Measurements from ENCODE around the gene HOXC9.

Gene HOXC9

DNA sequence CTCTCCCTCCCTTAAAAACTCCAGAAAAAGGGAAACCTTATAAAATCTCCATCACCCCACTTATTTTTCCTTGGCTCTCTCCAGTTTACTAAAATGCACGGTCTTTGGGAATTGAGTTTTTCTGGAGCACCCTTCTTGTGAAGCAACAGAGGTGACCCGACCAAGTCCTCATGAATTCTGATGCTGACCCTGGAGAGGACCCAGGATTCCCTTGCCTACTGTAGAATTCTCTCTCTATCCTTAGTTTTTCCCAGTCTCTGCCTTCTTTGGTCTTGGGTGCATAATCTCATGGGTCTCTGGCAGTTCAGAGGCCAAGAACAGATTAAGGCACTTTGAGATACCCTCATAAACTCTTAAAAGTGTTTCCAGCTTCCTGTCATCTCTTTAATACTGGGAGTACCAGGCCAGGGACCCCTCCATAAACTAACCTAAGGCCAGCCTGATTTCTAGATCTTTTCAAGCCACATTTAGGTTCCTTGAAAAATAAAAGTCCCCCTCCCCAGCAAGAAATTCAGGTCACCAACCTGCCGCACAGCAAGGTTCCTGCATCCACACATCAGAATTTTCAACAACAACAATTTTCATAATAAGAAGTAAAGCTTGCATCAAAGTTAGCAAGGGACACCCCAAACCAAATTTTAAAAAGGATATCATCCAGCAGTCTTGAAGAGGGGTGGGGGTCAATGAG, 48.6 kb downstream of the HOXC9 start:
- in situ Hi-C loops (cut with HindIII; ENCODE audit: low pct_ligation_motif_present, low sequenced_read_pairs): no loop called here
- H3K27ac ChIP-seq: no peak overlapping the region
- no peak for DNase-seq
- TF ChIP-seq, protein P1, sequence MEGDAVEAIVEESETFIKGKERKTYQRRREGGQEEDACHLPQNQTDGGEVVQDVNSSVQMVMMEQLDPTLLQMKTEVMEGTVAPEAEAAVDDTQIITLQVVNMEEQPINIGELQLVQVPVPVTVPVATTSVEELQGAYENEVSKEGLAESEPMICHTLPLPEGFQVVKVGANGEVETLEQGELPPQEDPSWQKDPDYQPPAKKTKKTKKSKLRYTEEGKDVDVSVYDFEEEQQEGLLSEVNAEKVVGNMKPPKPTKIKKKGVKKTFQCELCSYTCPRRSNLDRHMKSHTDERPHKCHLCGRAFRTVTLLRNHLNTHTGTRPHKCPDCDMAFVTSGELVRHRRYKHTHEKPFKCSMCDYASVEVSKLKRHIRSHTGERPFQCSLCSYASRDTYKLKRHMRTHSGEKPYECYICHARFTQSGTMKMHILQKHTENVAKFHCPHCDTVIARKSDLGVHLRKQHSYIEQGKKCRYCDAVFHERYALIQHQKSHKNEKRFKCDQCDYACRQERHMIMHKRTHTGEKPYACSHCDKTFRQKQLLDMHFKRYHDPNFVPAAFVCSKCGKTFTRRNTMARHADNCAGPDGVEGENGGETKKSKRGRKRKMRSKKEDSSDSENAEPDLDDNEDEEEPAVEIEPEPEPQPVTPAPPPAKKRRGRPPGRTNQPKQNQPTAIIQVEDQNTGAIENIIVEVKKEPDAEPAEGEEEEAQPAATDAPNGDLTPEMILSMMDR (IDR thresholded peaks at IDR 0.05; ENCODE audit: low read depth, low read length, missing control alignments): no peak
- no peak overlapping the region for H3K4me3 ChIP-seq (ENCODE audit: low read depth, low read length)
- peaks cover 89% of the 10 kb centered on the region for H3K27me3 ChIP-seq (replicated peaks)
- H3K36me3 ChIP-seq (replicated peaks): no peaks in the 10 kb centered on the region

DNA sequence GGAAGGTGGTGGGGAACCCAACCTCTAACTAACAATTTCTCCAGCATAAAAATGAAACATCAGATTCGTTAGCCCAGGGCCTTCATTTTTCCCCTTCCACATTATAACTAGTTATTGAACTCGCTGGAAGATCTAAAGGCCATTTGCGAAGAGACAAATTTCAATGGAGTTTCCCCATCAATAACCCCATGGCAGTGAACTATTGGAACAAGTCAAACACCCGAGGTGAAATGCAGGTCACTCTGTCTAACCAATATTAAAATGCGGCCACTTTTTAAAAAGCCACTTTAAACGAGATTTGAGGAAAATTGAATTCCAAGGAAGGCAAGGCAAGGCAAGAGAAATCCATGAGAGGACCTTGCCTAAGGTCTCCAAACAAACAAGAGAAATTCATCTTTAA, 49.1 kb downstream of the HOXC9 start:
- Histone ChIP-seq H3K36me3 (replicated peaks) (no peaks in the 10 kb centered on the region), H3K4me3 (ENCODE audit: low read depth, low read length) (no peak overlapping the region), H3K27ac (no peak overlapping the region), H3K27me3 (replicated peaks) (peaks cover 93% of the 10 kb centered on the region)
- in situ Hi-C loops (cut with HindIII; ENCODE audit: low pct_ligation_motif_present, low sequenced_read_pairs): no loop called here
- TF ChIP-seq, protein P1 (IDR thresholded peaks at IDR 0.05; ENCODE audit: low read depth, low read length, missing control alignments): no peak
- no peak for DNase-seq

DNA sequence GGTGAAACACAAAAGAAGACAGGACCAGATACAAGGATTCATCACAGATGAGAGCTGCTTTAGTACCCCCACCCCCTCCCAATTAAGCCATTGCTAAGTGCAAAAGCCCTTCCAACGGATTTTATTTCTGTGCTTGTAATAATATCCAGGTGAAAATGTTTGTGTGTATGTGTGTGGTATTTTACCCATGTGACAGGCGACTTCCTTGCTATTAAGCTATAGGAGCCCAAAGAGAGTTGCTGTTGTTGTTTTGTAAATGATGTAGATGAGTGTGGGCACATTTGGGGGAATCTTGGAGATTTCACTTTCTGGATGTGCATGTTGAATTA, 50.5 kb downstream of the HOXC9 start:
- no peak for DNase-seq
- in situ Hi-C loops (cut with HindIII; ENCODE audit: low pct_ligation_motif_present, low sequenced_read_pairs): no loop called here
- TF ChIP-seq, protein P1 (IDR thresholded peaks at IDR 0.05; ENCODE audit: low read depth, low read length, missing control alignments): no peak
- Histone ChIP-seq H3K36me3 (replicated peaks) (no peaks in the 10 kb centered on the region), H3K27ac (no peak overlapping the region), H3K4me3 (ENCODE audit: low read depth, low read length) (no peak overlapping the region), H3K27me3 (replicated peaks) (peaks cover 90% of the 10 kb centered on the region)

DNA sequence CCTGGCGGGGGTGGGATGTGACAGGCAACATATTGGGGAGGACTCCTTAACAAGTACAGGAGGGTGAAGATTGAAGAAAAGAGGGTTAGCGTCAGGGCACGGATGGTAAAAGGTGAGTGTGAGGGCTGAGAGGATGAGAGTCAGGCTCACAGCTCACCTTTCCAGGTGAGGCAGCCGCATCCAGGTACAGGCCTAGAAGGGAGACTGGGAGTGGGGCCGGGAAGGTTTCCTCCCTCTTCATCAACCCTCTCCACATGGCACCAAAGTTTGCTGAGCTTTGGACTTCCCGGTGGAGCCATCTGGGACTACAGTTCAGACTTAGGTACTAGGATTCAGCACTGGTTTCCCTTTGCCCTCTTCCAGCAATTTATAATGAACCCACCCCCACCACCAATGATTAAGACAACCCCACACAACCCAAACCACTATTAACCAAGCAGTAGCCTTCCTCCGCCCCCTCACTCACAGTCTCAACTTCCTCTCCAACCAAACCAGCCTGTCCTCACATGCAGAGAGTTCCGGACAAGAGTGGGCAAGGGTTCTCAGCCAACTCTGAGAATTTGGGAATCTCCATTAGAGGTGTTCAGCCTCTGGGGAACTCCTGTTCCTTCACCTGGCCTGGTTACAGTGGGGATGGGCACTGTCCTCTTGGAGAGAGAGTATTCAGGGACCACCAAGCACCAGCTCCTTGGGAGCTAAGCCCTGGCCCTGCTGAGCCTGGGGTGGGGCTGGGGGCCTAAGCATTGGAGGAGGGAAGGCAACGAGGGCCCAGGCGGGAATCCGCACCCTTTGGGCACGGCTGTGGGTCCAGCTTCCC, 51.3 kb downstream of the HOXC9 start:
- Histone ChIP-seq H3K27me3 (replicated peaks) (peaks cover 90% of the 10 kb centered on the region), H3K27ac (no peak overlapping the region), H3K4me3 (ENCODE audit: low read depth, low read length) (no peak overlapping the region), H3K36me3 (replicated peaks) (no peaks in the 10 kb centered on the region)
- in situ Hi-C loops (cut with HindIII; ENCODE audit: low pct_ligation_motif_present, low sequenced_read_pairs): no loop called here
- TF ChIP-seq, protein P1 (IDR thresholded peaks at IDR 0.05; ENCODE audit: low read depth, low read length, missing control alignments): no peak
- no peak for DNase-seq

DNA sequence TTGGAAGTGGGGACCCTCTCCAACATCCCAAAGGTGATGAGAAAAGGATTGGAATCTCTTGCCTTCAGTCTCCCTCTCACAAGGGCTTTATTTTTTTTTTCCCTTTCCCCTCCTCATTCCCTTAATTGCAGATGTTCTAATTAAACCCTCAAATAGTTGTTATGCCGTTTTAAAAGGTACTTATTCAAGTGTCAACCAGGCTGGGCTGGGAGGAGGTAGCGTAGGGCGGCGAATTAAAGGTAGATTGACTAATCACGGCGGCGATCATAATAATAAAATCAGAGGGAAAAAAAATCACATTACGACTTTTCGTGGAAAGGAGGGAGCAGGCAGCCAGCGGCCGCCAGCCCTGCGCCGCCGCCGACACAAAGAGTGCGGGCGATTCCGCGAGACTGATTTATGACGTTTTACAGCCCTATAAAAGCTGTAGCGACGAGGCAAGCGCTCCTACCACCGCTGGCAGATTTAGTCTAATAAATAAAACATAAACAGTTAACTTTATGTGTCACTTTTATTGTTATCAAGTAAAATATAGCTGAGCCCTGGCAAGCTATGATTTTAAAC, 52.0 kb downstream of the HOXC9 start:
- no peak overlapping the region for H3K27ac ChIP-seq
- no peak overlapping the region for H3K4me3 ChIP-seq (ENCODE audit: low read depth, low read length)
- H3K27me3 ChIP-seq (replicated peaks): peaks cover 84% of the 10 kb centered on the region
- no peak for DNase-seq
- H3K36me3 ChIP-seq (replicated peaks): no peaks in the 10 kb centered on the region
- in situ Hi-C loops (cut with HindIII; ENCODE audit: low pct_ligation_motif_present, low sequenced_read_pairs): no loop called here
- TF ChIP-seq, protein P1 (IDR thresholded peaks at IDR 0.05; ENCODE audit: low read depth, low read length, missing control alignments): no peak

Measured in brain microvascular endothelial cell (primary cell).